Measurements from ENCODE around the gene CD1C. TPM values are rescaled to one million over a fixed set of nuclear protein-coding genes. Genes with fewer than 3 reads are reported as not detected.
"Not testable (repeated sequence)": the region's sequence is repeated elsewhere in the genome, so short reads cannot be mapped to it uniquely, and the experiment has no call there.

CD1C gene
- total RNA-seq, 1 experiment from 2014 or later: not detected

- CTCF ChIA-PET: no interaction called here
- ATAC-seq (no peak), DNase-seq (no peak)
- no peaks in the 10 kb centered on the region for H3F3A ChIP-seq (ENCODE audit: low read length, unreplicated experiment)
- H3K4me2 ChIP-seq (ENCODE audit: low read length): no peak overlapping the region
- H3K9me3 ChIP-seq (ENCODE audit: low read length): 0 out of 2 replicates have a peak, but pooled peaks cover 4% of the 10 kb centered on the region
- no peak overlapping the region for H3K27ac ChIP-seq (ENCODE audit: low read length)
- BruUV-seq (replicated peaks): no TSS peak
- H3K79me2 ChIP-seq (ENCODE audit: low read length): no peaks in the 10 kb centered on the region
- H3K4me1 ChIP-seq (ENCODE audit: insufficient read depth, low read length): no peaks in the 10 kb centered on the region
- no peaks in the 10 kb centered on the region for H3K36me3 ChIP-seq (ENCODE audit: low read depth, low read length)
- intact Hi-C loops (cut with micrococcal nuclease): no loop called here
- POLR2A ChIA-PET (ENCODE audit: unreplicated experiment): no interaction called here
- no peak overlapping the region for H2AFZ ChIP-seq (ENCODE audit: low read length)
- H3K9ac ChIP-seq (ENCODE audit: low read length): no peak overlapping the region
- H3K9me2 ChIP-seq (replicated peaks; ENCODE audit: low read length): no peaks in the 10 kb centered on the region
- TF ChIP-seq, protein P1, sequence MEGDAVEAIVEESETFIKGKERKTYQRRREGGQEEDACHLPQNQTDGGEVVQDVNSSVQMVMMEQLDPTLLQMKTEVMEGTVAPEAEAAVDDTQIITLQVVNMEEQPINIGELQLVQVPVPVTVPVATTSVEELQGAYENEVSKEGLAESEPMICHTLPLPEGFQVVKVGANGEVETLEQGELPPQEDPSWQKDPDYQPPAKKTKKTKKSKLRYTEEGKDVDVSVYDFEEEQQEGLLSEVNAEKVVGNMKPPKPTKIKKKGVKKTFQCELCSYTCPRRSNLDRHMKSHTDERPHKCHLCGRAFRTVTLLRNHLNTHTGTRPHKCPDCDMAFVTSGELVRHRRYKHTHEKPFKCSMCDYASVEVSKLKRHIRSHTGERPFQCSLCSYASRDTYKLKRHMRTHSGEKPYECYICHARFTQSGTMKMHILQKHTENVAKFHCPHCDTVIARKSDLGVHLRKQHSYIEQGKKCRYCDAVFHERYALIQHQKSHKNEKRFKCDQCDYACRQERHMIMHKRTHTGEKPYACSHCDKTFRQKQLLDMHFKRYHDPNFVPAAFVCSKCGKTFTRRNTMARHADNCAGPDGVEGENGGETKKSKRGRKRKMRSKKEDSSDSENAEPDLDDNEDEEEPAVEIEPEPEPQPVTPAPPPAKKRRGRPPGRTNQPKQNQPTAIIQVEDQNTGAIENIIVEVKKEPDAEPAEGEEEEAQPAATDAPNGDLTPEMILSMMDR (conservative IDR thresholded peaks at IDR 0.05; ENCODE audit: low read depth, low read length): no peak
- TF ChIP-seq EZH2 (IDR thresholded peaks at IDR 0.05; ENCODE audit: low read length, unreplicated experiment) (no peak), EZH2phosphoT487 (IDR thresholded peaks at IDR 0.05; ENCODE audit: borderline replicate concordance, low read length) (no peak)
- H4K20me1 ChIP-seq (ENCODE audit: low read length): no peaks in the 10 kb centered on the region
- H3K4me3 ChIP-seq (ENCODE audit: low read length): no peak overlapping the region
- H3K27me3 ChIP-seq (ENCODE audit: low read length): no peaks in the 10 kb centered on the region; the same call in 1 of the 2 replicates
Measured at GRCh38 chr1:158274797-158275196, 14.9 kb upstream of the CD1C start.

DNA sequence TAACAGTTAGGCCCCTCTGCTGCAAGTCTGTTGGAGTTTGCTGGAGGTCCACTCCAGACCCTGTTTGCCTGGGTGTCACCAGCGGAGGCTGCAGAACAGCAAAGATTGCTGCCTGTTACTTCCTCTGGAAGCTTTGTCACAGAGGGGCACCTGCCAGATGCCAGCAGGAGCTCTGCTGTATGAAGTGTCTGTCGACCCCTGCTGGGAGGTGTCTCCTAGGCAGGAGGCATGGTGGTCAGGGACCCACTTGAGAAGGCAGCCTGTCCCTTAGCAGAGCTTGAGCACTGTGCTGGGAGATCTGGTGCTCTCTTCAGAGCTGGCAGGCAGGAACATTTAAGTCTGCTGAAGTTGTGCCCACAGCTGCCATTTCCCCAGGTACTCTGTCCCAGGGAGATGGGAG lies 7.3 kb upstream of the CD1C start:
- POLR2A ChIA-PET (ENCODE audit: unreplicated experiment): not testable (repeated sequence)

DNA sequence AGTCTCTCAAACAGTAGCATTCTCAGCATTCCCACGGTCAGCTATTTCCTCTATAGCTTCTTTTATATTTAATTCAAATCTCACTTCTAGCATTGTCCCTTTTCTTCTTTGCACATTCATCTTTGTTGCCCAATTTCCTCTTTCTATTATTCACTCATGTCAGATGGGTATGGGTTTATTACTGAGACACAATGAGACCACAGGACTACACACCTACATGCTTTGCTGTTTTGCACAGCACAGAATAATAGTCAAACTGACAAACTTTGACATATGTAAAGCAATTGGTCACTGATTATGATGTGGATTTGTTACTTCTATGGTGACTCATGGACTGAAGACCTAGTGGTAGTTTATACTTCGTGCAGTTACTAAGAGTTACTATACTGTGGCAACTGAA lies 5.8 kb upstream of the CD1C start:
- no peaks in the 10 kb centered on the region for H3K36me3 ChIP-seq (ENCODE audit: low read depth, low read length)
- no peaks in the 10 kb centered on the region for H3K27me3 ChIP-seq (ENCODE audit: low read length)
- H3K9me2 ChIP-seq (replicated peaks; ENCODE audit: low read length): no peaks in the 10 kb centered on the region
- intact Hi-C loops (cut with micrococcal nuclease): no loop called here
- H3K4me2 ChIP-seq (ENCODE audit: low read length): no peak overlapping the region
- BruUV-seq (replicated peaks): no TSS peak
- H3K79me2 ChIP-seq (ENCODE audit: low read length): no peaks in the 10 kb centered on the region
- ATAC-seq: no peak
- H3K9ac ChIP-seq (ENCODE audit: low read length): no peak overlapping the region
- no peak for DNase-seq
- POLR2A ChIA-PET (ENCODE audit: unreplicated experiment): no interaction called here
- CTCF ChIA-PET: no interaction called here
- no peak overlapping the region for H2AFZ ChIP-seq (ENCODE audit: low read length)
- no peak overlapping the region for H3K27ac ChIP-seq (ENCODE audit: low read length)
- H3K9me3 ChIP-seq (ENCODE audit: low read length): no peaks in the 10 kb centered on the region
- H3K4me1 ChIP-seq (ENCODE audit: insufficient read depth, low read length): no peaks in the 10 kb centered on the region
- no peaks in the 10 kb centered on the region for H3F3A ChIP-seq (ENCODE audit: low read length, unreplicated experiment)
- TF ChIP-seq EZH2 (IDR thresholded peaks at IDR 0.05; ENCODE audit: low read length, unreplicated experiment) (no peak), EZH2phosphoT487 (IDR thresholded peaks at IDR 0.05; ENCODE audit: borderline replicate concordance, low read length) (no peak)
- TF ChIP-seq, protein P1 (conservative IDR thresholded peaks at IDR 0.05; ENCODE audit: low read depth, low read length): no peak
- H3K4me3 ChIP-seq (ENCODE audit: low read length): no peak overlapping the region
- no peaks in the 10 kb centered on the region for H4K20me1 ChIP-seq (ENCODE audit: low read length)

More for the DNA sequence above, 7.3 kb upstream of the CD1C start:
- H3K36me3 ChIP-seq (ENCODE audit: low read depth, low read length); H3K9me2 ChIP-seq (replicated peaks; ENCODE audit: low read length); intact Hi-C loops (cut with micrococcal nuclease); H3K4me2 ChIP-seq (ENCODE audit: low read length); H2AFZ ChIP-seq (ENCODE audit: low read length); DNase-seq; BruUV-seq (replicated peaks); H4K20me1 ChIP-seq (ENCODE audit: low read length); H3K4me3 ChIP-seq (ENCODE audit: low read length); H3K27ac ChIP-seq (ENCODE audit: low read length); CTCF ChIA-PET; H3K27me3 ChIP-seq (ENCODE audit: low read length); H3K9ac ChIP-seq (ENCODE audit: low read length); H3K4me1 ChIP-seq (ENCODE audit: insufficient read depth, low read length); H3K9me3 ChIP-seq (ENCODE audit: low read length); H3F3A ChIP-seq (ENCODE audit: low read length, unreplicated experiment); ATAC-seq; H3K79me2 ChIP-seq (ENCODE audit: low read length): not testable (repeated sequence)

Measured in PC-3 (cell line).